Neural progenitor cell (in vitro differentiated cells): ENCODE data around the gene H1-8. TPM values are rescaled to one million over a fixed set of nuclear protein-coding genes. Genes with fewer than 3 reads are reported as not detected.

Experiments used
- DNase-seq: peaks from one replicate; pipeline ENCODE4 v3.0.0-alpha.2; 2016; ENCODE audit warnings: low spot score
- H2AFZ ChIP-seq: fragments of 200-600 bp; sonication (generic); replicated peaks from 2 replicates; pipeline ENCODE4 v1.6.1; 2016; ENCODE audit warnings: antibody characterized with exemption
- H3F3A ChIP-seq: fragments of 200-600 bp; sonication (generic); 2 replicates; pipeline ENCODE4 v1.6.1; 2016; ENCODE audit warnings: antibody characterized with exemption, low read depth
- H3K27ac ChIP-seq: fragments of 200-600 bp; sonication (generic); 2 replicates; pipeline ENCODE4 v1.5.1; 2016; ENCODE audit warnings: mild to moderate bottlenecking
- H3K27me3 ChIP-seq: fragments of 200-600 bp; sonication (generic); 2 replicates; pipeline ENCODE4 v1.6.1; 2016; ENCODE audit warnings: mild to moderate bottlenecking, moderate library complexity
- H3K36me3 ChIP-seq: fragments of 200-600 bp; sonication (generic); 2 replicates; pipeline ENCODE4 v1.5.1; 2016
- H3K4me1 ChIP-seq: fragments of 200-600 bp; sonication (generic); 2 replicates; pipeline ENCODE4 v1.6.1; 2016; ENCODE audit warnings: mixed run types
- H3K4me2 ChIP-seq: fragments of 200-600 bp; sonication (generic); 2 replicates; pipeline ENCODE4 v1.6.1; 2016
- H3K4me3 ChIP-seq: fragments of 200-600 bp; sonication (generic); 2 replicates; pipeline ENCODE4 v1.5.1; 2016
- H3K79me2 ChIP-seq: fragments of 200-600 bp; sonication (generic); 2 replicates; pipeline ENCODE4 v1.6.1; 2016; ENCODE audit warnings: low read depth
- H3K9ac ChIP-seq: fragments of 200-600 bp; sonication (generic); 2 replicates; pipeline ENCODE4 v1.6.1; 2016
- H3K9me3 ChIP-seq: fragments of 200-600 bp; sonication (generic); 2 replicates; pipeline ENCODE4 v1.5.1; 2016; ENCODE audit warnings: low read depth
- H4K20me1 ChIP-seq: fragments of 200-600 bp; sonication (generic); 2 replicates; pipeline ENCODE4 v1.6.1; 2016; ENCODE audit warnings: low read depth
- H3K27ac Mint-ChIP-seq: 3 replicates; pipeline ENCODE4 v1.8.0; 2021; ENCODE audit warnings: mixed read lengths
- H3K27me3 Mint-ChIP-seq: 2 replicates; pipeline ENCODE4 v1.8.0; 2022; ENCODE audit warnings: low read depth, mild to moderate bottlenecking, inconsistent platforms, moderate library complexity, mixed read lengths; ENCODE audit not compliant: insufficient read depth
- H3K36me3 Mint-ChIP-seq: 3 replicates; pipeline ENCODE4 v1.8.0; 2021; ENCODE audit warnings: mixed read lengths
- H3K4me1 Mint-ChIP-seq: 3 replicates; pipeline ENCODE4 v1.8.0; 2021; ENCODE audit warnings: mixed read lengths
- H3K4me3 Mint-ChIP-seq: 3 replicates; pipeline ENCODE4 v1.8.0; 2021; ENCODE audit warnings: mild to moderate bottlenecking, moderate library complexity, mixed read lengths
- H3K9me3 Mint-ChIP-seq: 3 replicates; pipeline ENCODE4 v1.8.0; 2020; ENCODE audit warnings: mixed read lengths
- CTCF ChIP-seq: fragments of 200-600 bp; sonication (generic); IDR thresholded peaks from 2 replicates; pipeline ENCODE4 v1.5.1; 2017; ENCODE audit warnings: antibody characterized with exemption, mild to moderate bottlenecking
- EZH2 ChIP-seq: fragments of 200-600 bp; sonication (generic); IDR thresholded peaks from 2 replicates; pipeline ENCODE4 v1.6.1; 2017; ENCODE audit warnings: antibody characterized with exemption, mild to moderate bottlenecking, moderate library complexity
- EZH2phosphoT487 ChIP-seq: fragments of 200-600 bp; sonication (generic); IDR thresholded peaks from 2 replicates; pipeline ENCODE4 v1.6.1; 2017; ENCODE audit warnings: antibody characterized with exemption
- total RNA-seq: library from RNA; depleted of rRNA; stranded (reverse); fragments of >200 nt; gene quantifications from 2 replicates; pipeline ENCODE4 v1.2.3, GENCODE V29; 2015; ENCODE audit warnings: low replicate concordance

H1-8 gene
- total RNA-seq, 1 donor from 2014 or later, result not detected

GRCh38 chr3:129517516-129517915 lies 25.5 kb upstream of the H1-8 start:
- H3K27ac Mint-ChIP-seq, result no peak overlapping the region
- Histone ChIP-seq H4K20me1 (no peaks in the 10 kb centered on the region), H3K4me2 (no peak overlapping the region), H3K9ac (no peak overlapping the region), H3F3A (peaks cover 4% of the 10 kb centered on the region), H3K4me3 (no peak overlapping the region), H3K9me3 (no peaks in the 10 kb centered on the region), H3K36me3 (no peaks in the 10 kb centered on the region), H3K27me3 (no peaks in the 10 kb centered on the region), H3K4me1 (no peaks in the 10 kb centered on the region), H2AFZ (no peak overlapping the region), H3K27ac (no peak overlapping the region), H3K79me2 (no peaks in the 10 kb centered on the region)
- peaks cover 19% of the 10 kb centered on the region for H3K36me3 Mint-ChIP-seq
- H3K4me3 Mint-ChIP-seq, result no peak overlapping the region
- DNase-seq, result no peak
- H3K9me3 Mint-ChIP-seq, result no peaks in the 10 kb centered on the region
- peaks cover 2% of the 10 kb centered on the region for H3K27me3 Mint-ChIP-seq
- TF ChIP-seq CTCF, result no peak
- TF ChIP-seq EZH2phosphoT487, result no peak
- no peak for TF ChIP-seq EZH2
- peaks cover 14% of the 10 kb centered on the region for H3K4me1 Mint-ChIP-seq

- Mint-ChIP-seq H3K27ac (no peak overlapping the region), H3K4me3 (no peak overlapping the region), H3K4me1 (peaks cover 14% of the 10 kb centered on the region), H3K36me3 (peaks cover 16% of the 10 kb centered on the region), H3K9me3 (no peaks in the 10 kb centered on the region), H3K27me3 (no peaks in the 10 kb centered on the region)
- Histone ChIP-seq H3K4me1 (no peaks in the 10 kb centered on the region), H3K27me3 (no peaks in the 10 kb centered on the region), H3K9ac (no peak overlapping the region), H3K9me3 (no peaks in the 10 kb centered on the region), H2AFZ (no peak overlapping the region), H4K20me1 (no peaks in the 10 kb centered on the region), H3K4me2 (no peak overlapping the region), H3K36me3 (no peaks in the 10 kb centered on the region), H3F3A (peaks cover 4% of the 10 kb centered on the region), H3K79me2 (no peaks in the 10 kb centered on the region), H3K4me3 (no peak overlapping the region), H3K27ac (no peak overlapping the region)
- TF ChIP-seq CTCF, result no peak
- no peak for TF ChIP-seq EZH2phosphoT487
- TF ChIP-seq EZH2, result no peak
- DNase-seq, result no peak
Measured at GRCh38 chr3:129518038-129518561, 24.9 kb upstream of the H1-8 start.

- no peak overlapping the region for H3K27ac ChIP-seq
- Mint-ChIP-seq H3K4me3 (no peak overlapping the region), H3K27me3 (no peaks in the 10 kb centered on the region), H3K36me3 (peaks cover 16% of the 10 kb centered on the region), H3K9me3 (no peaks in the 10 kb centered on the region), H3K27ac (no peak overlapping the region), H3K4me1 (peaks cover 18% of the 10 kb centered on the region)
- no peaks in the 10 kb centered on the region for H3K4me1 ChIP-seq
- H3K36me3 ChIP-seq, result no peaks in the 10 kb centered on the region
- peaks cover 4% of the 10 kb centered on the region for H3F3A ChIP-seq
- H3K9me3 ChIP-seq, result no peaks in the 10 kb centered on the region
- no peak overlapping the region for H2AFZ ChIP-seq
- H3K4me3 ChIP-seq, result no peak overlapping the region
- DNase-seq, result no peak
- no peak overlapping the region for H3K9ac ChIP-seq
- H3K27me3 ChIP-seq, result no peaks in the 10 kb centered on the region
- no peaks in the 10 kb centered on the region for H4K20me1 ChIP-seq
- no peaks in the 10 kb centered on the region for H3K79me2 ChIP-seq
- TF ChIP-seq EZH2, result no peak
- no peak for TF ChIP-seq EZH2phosphoT487
- TF ChIP-seq CTCF, result no peak
- no peak overlapping the region for H3K4me2 ChIP-seq
Measured at GRCh38 chr3:129518581-129518980, 24.4 kb upstream of the H1-8 start.
